Keratinocyte (primary cell): ENCODE data around the gene KAT6B. TPM values are rescaled to one million over a fixed set of nuclear protein-coding genes. Genes with fewer than 3 reads are reported as not detected.

Experiments
- DNase-seq: peaks from one replicate; pipeline ENCODE4 v3.0.0-alpha.2; 2011; ENCODE audit warnings: low read depth, missing footprints, low spot score
- FAIRE-seq: peaks from 2 replicates; lab custom pipeline; 2011; peaks lifted over from hg19 to GRCh38; lab: Jason Lieb, UNC
- H2AFZ ChIP-seq: 2 replicates; pipeline ENCODE4 v1.6.0; 2012; ENCODE audit warnings: low read length, control low read depth, inconsistent platforms; ENCODE audit not compliant: control insufficient read depth
- H3K27ac ChIP-seq: 2 replicates; pipeline ENCODE4 v1.5.1; 2011; ENCODE audit warnings: low read length; ENCODE audit not compliant: control insufficient read depth, insufficient read depth
- H3K27me3 ChIP-seq: 3 replicates; pipeline ENCODE4 v1.6.0; 2011; ENCODE audit warnings: low read length; ENCODE audit not compliant: control insufficient read depth, insufficient read depth; ENCODE audit errors: extremely low read depth
- H3K36me3 ChIP-seq, 2 experiments: 2 replicates in 1 of 2; 3 replicates in 1 of 2; pipeline ENCODE4 v1.5.1; 2011; ENCODE audit warnings: low read length in 2 of 2, mild to moderate bottlenecking in 1 of 2; ENCODE audit not compliant: control insufficient read depth in 2 of 2, insufficient read depth in 2 of 2; ENCODE audit errors: extremely low read depth in 1 of 2
- H3K4me1 ChIP-seq: 3 replicates; pipeline ENCODE4 v1.5.1; 2011; ENCODE audit warnings: low read length; ENCODE audit not compliant: control insufficient read depth, insufficient read depth; ENCODE audit errors: extremely low read depth
- H3K4me2 ChIP-seq: 3 replicates; pipeline ENCODE4 v1.6.0; 2011; ENCODE audit warnings: low read depth, low read length; ENCODE audit not compliant: control insufficient read depth, insufficient read depth; ENCODE audit errors: extremely low read depth
- H3K4me3 ChIP-seq, 3 experiments: fragments of 200-600 bp in 1 of 3; sonication (generic) in 1 of 3; 2 replicates in 2 of 3; 3 replicates in 1 of 3; pipeline ENCODE4 v1.5.1; 2011 to 2016; ENCODE audit warnings: low read length in 3 of 3, mild to moderate bottlenecking in 3 of 3, control low read depth in 2 of 3, inconsistent platforms in 1 of 3, low read depth in 1 of 3, mixed read lengths in 1 of 3, mixed run types in 1 of 3, moderate library complexity in 1 of 3; ENCODE audit not compliant: control insufficient read depth in 2 of 3, insufficient read depth in 2 of 3; ENCODE audit errors: extremely low read depth in 1 of 3
- H3K79me2 ChIP-seq: 2 replicates; pipeline ENCODE4 v1.6.0; 2012; ENCODE audit warnings: low read length; ENCODE audit not compliant: control insufficient read depth, insufficient read depth
- H3K9ac ChIP-seq: 3 replicates; pipeline ENCODE4 v1.6.0; 2011; ENCODE audit warnings: low read length; ENCODE audit not compliant: control insufficient read depth, insufficient read depth; ENCODE audit errors: extremely low read depth
- H3K9me1 ChIP-seq: 3 replicates; pipeline ENCODE4 v1.6.0; 2011; ENCODE audit warnings: low read length; ENCODE audit not compliant: control insufficient read depth, insufficient read depth; ENCODE audit errors: extremely low read depth
- H3K9me3 ChIP-seq: 2 replicates; pipeline ENCODE4 v1.5.1; 2012; ENCODE audit warnings: low read depth, low read length; ENCODE audit not compliant: control insufficient read depth
- H4K20me1 ChIP-seq: 3 replicates; pipeline ENCODE4 v1.6.0; 2011; ENCODE audit warnings: low read length; ENCODE audit not compliant: control insufficient read depth, insufficient read depth; ENCODE audit errors: extremely low read depth
- CTCF ChIP-seq, 3 experiments: IDR thresholded peaks in 1 of 3; conservative IDR thresholded peaks in 1 of 3; optimal IDR thresholded peaks in 1 of 3; 2 replicates in 2 of 3; 3 replicates in 1 of 3; pipeline versions ENCODE3 to v1.5.1; 2011; ENCODE audit warnings: low read length in 3 of 3, mild to moderate bottlenecking in 3 of 3, moderate library complexity in 2 of 3, control low read depth in 1 of 3, inconsistent platforms in 1 of 3; ENCODE audit not compliant: insufficient read depth in 2 of 3; ENCODE audit errors: extremely low read depth in 1 of 3
- EZH2 ChIP-seq: IDR thresholded peaks from one replicate; pipeline ENCODE4 v1.6.1; 2012; ENCODE audit warnings: inconsistent platforms, mild to moderate bottlenecking, low read length, moderate library complexity
- dilution Hi-C: fragments of 300-500 bp; cut with MboI; formaldehyde crosslinking; loops from one replicate; pipeline ENCODE4 v1.7.0; 2020; ENCODE audit warnings: low sequenced_read_pairs; ENCODE audit not compliant: extremely low pct_ligation_motif_present
- polyA plus RNA-seq, 5 experiments: library from polyadenylated mRNA; depleted of rRNA in 3 of 5; stranded (reverse) in 3 of 5; stranded (forward) in 1 of 5; unstranded in 1 of 5; fragments of >200 nt; gene quantifications; 1 replicate in 1 of 5; 2 replicates in 3 of 5; 3 replicates in 1 of 5; pipeline versions ENCODE4 v1.2.1 to v1.2.3, GENCODE V29; 2011 to 2012; ENCODE audit warnings: missing spikeins in 2 of 5, low read depth in 1 of 5, low replicate concordance in 1 of 5

Gene KAT6B
- polyA plus RNA-seq, 1 donor (not counting 4 experiments of a cell fraction or from before 2014, with no cell fraction given): 2.9 TPM

DNA sequence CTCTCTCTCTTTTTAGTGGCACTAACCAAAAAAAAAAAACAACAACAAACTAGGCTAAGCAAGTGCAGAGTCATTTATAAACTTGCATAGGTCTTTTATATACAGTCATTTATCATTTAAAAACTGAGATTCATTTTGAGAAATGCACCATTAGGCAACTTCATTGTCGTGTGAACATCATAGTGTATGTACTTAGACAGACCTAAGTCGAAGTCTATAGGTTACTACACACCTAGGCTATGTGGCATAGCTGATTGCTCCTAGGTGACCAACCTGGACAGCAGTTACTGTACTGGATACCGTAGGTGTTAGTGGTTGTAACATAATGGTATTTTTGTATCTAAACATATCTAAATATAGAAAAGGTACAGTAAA lies 175.9 kb downstream of the KAT6B start:
- no peak overlapping the region for H3K4me3 ChIP-seq
- H3K4me2 ChIP-seq: no peak overlapping the region
- H3K79me2 ChIP-seq: no peaks in the 10 kb centered on the region
- no peaks in the 10 kb centered on the region for H4K20me1 ChIP-seq
- no peaks in the 10 kb centered on the region for H3K9me1 ChIP-seq
- no peaks in the 10 kb centered on the region for H3K9me3 ChIP-seq
- no peaks in the 10 kb centered on the region for H3K4me1 ChIP-seq
- no peak for TF ChIP-seq EZH2
- no peak for TF ChIP-seq CTCF (optimal IDR thresholded peaks at IDR 0.05 in 1 of 3, IDR thresholded peaks at IDR 0.05 in 1 of 3, conservative IDR thresholded peaks at IDR 0.05 in 1 of 3; ENCODE audit: extremely low read depth in 1 of 3, insufficient read depth in 2 of 3, low read length in 3 of 3)
- FAIRE-seq: no peak
- H2AFZ ChIP-seq: no peak overlapping the region
- H3K27ac ChIP-seq: no peak overlapping the region
- no peaks in the 10 kb centered on the region for H3K36me3 ChIP-seq
- dilution Hi-C loops: no loop called here
- DNase-seq: no peak
- no peak overlapping the region for H3K9ac ChIP-seq
- no peaks in the 10 kb centered on the region for H3K27me3 ChIP-seq

DNA sequence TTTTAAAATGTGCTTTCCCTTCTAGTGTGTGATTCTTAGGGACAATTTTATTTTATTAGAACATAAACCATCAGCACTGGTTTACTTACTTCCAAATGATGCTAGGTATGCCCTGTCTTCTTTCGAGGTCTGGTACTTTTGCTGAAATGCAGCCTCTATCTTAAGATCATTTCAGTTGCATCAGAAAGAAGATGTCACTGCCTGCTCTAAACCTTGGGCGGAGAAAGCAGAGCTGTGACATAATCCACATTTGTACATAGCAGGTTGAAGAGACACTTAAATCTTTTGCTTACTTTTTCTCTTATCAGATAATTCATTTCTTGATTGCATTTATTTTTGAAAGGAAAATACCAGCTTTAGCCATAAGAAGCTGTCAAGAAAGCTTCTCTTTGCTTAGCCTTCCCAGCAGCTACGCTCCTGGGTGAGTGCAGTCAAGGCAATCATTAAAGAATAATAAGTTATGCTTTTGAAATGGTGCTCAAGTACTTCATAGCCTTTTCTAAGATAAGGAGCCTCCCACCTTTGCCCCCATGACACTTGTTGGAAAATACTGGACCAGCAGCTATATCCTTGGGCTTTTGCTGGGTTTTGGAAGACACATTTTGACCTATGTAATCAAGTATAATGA lies 176.7 kb downstream of the KAT6B start:
- Histone ChIP-seq H3K36me3 (no peaks in the 10 kb centered on the region), H3K4me2 (no peak overlapping the region), H3K79me2 (no peaks in the 10 kb centered on the region), H2AFZ (no peak overlapping the region), H3K4me1 (no peaks in the 10 kb centered on the region), H3K9me1 (no peaks in the 10 kb centered on the region), H3K4me3 (no peak overlapping the region), H3K27ac (no peak overlapping the region), H3K9me3 (no peaks in the 10 kb centered on the region), H3K9ac (no peak overlapping the region), H3K27me3 (no peaks in the 10 kb centered on the region), H4K20me1 (no peaks in the 10 kb centered on the region)
- DNase-seq: no peak
- dilution Hi-C loops: no loop called here
- TF ChIP-seq CTCF (optimal IDR thresholded peaks at IDR 0.05 in 1 of 3, IDR thresholded peaks at IDR 0.05 in 1 of 3, conservative IDR thresholded peaks at IDR 0.05 in 1 of 3; ENCODE audit: extremely low read depth in 1 of 3, insufficient read depth in 2 of 3, low read length in 3 of 3) (no peak), EZH2 (no peak)
- no peak for FAIRE-seq
